Measurements from ENCODE around the gene INS. TPM values are rescaled to one million over a fixed set of nuclear protein-coding genes. Genes with fewer than 3 reads are reported as not detected.
"Not testable (repeated sequence)": the region's sequence is repeated elsewhere in the genome, so short reads cannot be mapped to it uniquely, and the experiment has no call there.

INS gene
- total RNA-seq, 3 donors from 2014 or later = not detected

GRCh38 chr11:2202071-2202899 is 41.3 kb upstream of the INS start:
- DNase-seq (no peak), ATAC-seq (no peak)
- Mint-ChIP-seq H3K36me3 (ENCODE audit: insufficient read depth) (no peaks in the 10 kb centered on the region), H3K4me3 (no peak overlapping the region), H3K27me3 (ENCODE audit: low read depth) (no peaks in the 10 kb centered on the region), H3K9me3 (peaks cover 9% of the 10 kb centered on the region), H3K4me1 (ENCODE audit: low read depth) (no peaks in the 10 kb centered on the region)

- H3K4me1 Mint-ChIP-seq (ENCODE audit: low read depth) = peaks cover 5% of the 10 kb centered on the region
- ATAC-seq (no peak), DNase-seq (no peak)
- H3K36me3 Mint-ChIP-seq (ENCODE audit: insufficient read depth) = no peaks in the 10 kb centered on the region
- H3K27me3 Mint-ChIP-seq (ENCODE audit: low read depth) = no peaks in the 10 kb centered on the region
- no peak overlapping the region for H3K4me3 Mint-ChIP-seq
- H3K9me3 Mint-ChIP-seq = peaks cover 9% of the 10 kb centered on the region
Measured at GRCh38 chr11:2201542-2201941, 40.5 kb upstream of the INS start.

GRCh38 chr11:2200957-2201519 is 40.0 kb upstream of the INS start:
- Mint-ChIP-seq H3K4me1 (ENCODE audit: low read depth) (peaks cover 9% of the 10 kb centered on the region), H3K36me3 (ENCODE audit: insufficient read depth) (no peaks in the 10 kb centered on the region), H3K9me3 (peaks cover 9% of the 10 kb centered on the region), H3K27me3 (ENCODE audit: low read depth) (peaks cover 4% of the 10 kb centered on the region), H3K4me3 (no peak overlapping the region)
- ATAC-seq (no peak), DNase-seq (no peak)

GRCh38 chr11:2200536-2200935 is 39.5 kb upstream of the INS start:
- Mint-ChIP-seq H3K4me3 (no peak overlapping the region), H3K36me3 (ENCODE audit: insufficient read depth) (no peaks in the 10 kb centered on the region), H3K27me3 (ENCODE audit: low read depth) (peaks cover 7% of the 10 kb centered on the region), H3K9me3 (peaks cover 9% of the 10 kb centered on the region), H3K4me1 (ENCODE audit: low read depth) (peaks cover 10% of the 10 kb centered on the region)
- ATAC-seq (no peak), DNase-seq (no peak)

GRCh38 chr11:2199466-2200341 is 38.7 kb upstream of the INS start:
- peaks cover 7% of the 10 kb centered on the region for H3K27me3 Mint-ChIP-seq (ENCODE audit: low read depth)

GRCh38 chr11:2198621-2199365 is 37.8 kb upstream of the INS start:
- DNase-seq (no peak), ATAC-seq (no peak)
- Mint-ChIP-seq H3K9me3 (peaks cover 9% of the 10 kb centered on the region), H3K27me3 (ENCODE audit: low read depth) (peaks cover 7% of the 10 kb centered on the region), H3K4me1 (ENCODE audit: low read depth) (peaks cover 10% of the 10 kb centered on the region), H3K4me3 (no peak overlapping the region), H3K36me3 (ENCODE audit: insufficient read depth) (no peaks in the 10 kb centered on the region)

More at GRCh38 chr11:2199466-2200341, 38.7 kb upstream of the INS start:
- Mint-ChIP-seq H3K4me1 (ENCODE audit: low read depth) (peaks cover 10% of the 10 kb centered on the region), H3K36me3 (ENCODE audit: insufficient read depth) (no peaks in the 10 kb centered on the region), H3K4me3 (no peak overlapping the region), H3K9me3 (peaks cover 9% of the 10 kb centered on the region)
- DNase-seq (no peak), ATAC-seq (no peak)

GRCh38 chr11:2197771-2198520 is 36.9 kb upstream of the INS start:
- Mint-ChIP-seq H3K4me1 (ENCODE audit: low read depth) (peaks cover 10% of the 10 kb centered on the region), H3K9me3 (peaks cover 9% of the 10 kb centered on the region), H3K4me3 (no peak overlapping the region), H3K27me3 (ENCODE audit: low read depth) (peaks cover 7% of the 10 kb centered on the region), H3K36me3 (ENCODE audit: insufficient read depth) (no peaks in the 10 kb centered on the region)
- no peak for DNase-seq
- ATAC-seq = no peak

GRCh38 chr11:2196970-2197770 is 36.2 kb upstream of the INS start:
- H3K4me1 Mint-ChIP-seq (ENCODE audit: low read depth) = peaks cover 10% of the 10 kb centered on the region
- H3K27me3 Mint-ChIP-seq (ENCODE audit: low read depth) = peaks cover 7% of the 10 kb centered on the region
- peaks cover 9% of the 10 kb centered on the region for H3K9me3 Mint-ChIP-seq
- ATAC-seq (peak; percentile 81 to 91), DNase-seq (peak; percentile 67)
- H3K36me3 Mint-ChIP-seq (ENCODE audit: insufficient read depth) = no peaks in the 10 kb centered on the region
- H3K4me3 Mint-ChIP-seq = no peak overlapping the region

GRCh38 chr11:2195756-2196088 is 34.7 kb upstream of the INS start:
- Mint-ChIP-seq H3K9me3 (peaks cover 4% of the 10 kb centered on the region), H3K4me1 (ENCODE audit: low read depth) (peaks cover 10% of the 10 kb centered on the region), H3K36me3 (ENCODE audit: insufficient read depth) (no peaks in the 10 kb centered on the region), H3K4me3 (no peak overlapping the region), H3K27me3 (ENCODE audit: low read depth) (peaks cover 7% of the 10 kb centered on the region)
- ATAC-seq (no peak), DNase-seq (no peak)

- H3K4me3 Mint-ChIP-seq = no peak overlapping the region
- H3K36me3 Mint-ChIP-seq (ENCODE audit: insufficient read depth) = no peaks in the 10 kb centered on the region
- no peaks in the 10 kb centered on the region for H3K9me3 Mint-ChIP-seq
- peaks cover 10% of the 10 kb centered on the region for H3K4me1 Mint-ChIP-seq (ENCODE audit: low read depth)
- DNase-seq = peak; percentile 48
- H3K27me3 Mint-ChIP-seq (ENCODE audit: low read depth) = peaks cover 7% of the 10 kb centered on the region
- ATAC-seq = peak; percentile 46 to 48
Measured at GRCh38 chr11:2194877-2195755, 34.1 kb upstream of the INS start.

- H3K36me3 Mint-ChIP-seq (ENCODE audit: insufficient read depth); H3K27me3 Mint-ChIP-seq (ENCODE audit: low read depth); H3K4me3 Mint-ChIP-seq; DNase-seq; H3K9me3 Mint-ChIP-seq; ATAC-seq; H3K4me1 Mint-ChIP-seq (ENCODE audit: low read depth): not testable (repeated sequence)
Measured at GRCh38 chr11:2193888-2194595, 33.0 kb upstream of the INS start.

All from activated T-cell treated with anti-CD3 and anti-CD28 coated beads, Interleukin-2, amount 50 U/mL, for 4 hours (primary cell).